Upper lobe of right lung (tissue), 1 donor: Measurements from ENCODE around the gene CLEC11A. TPM values are rescaled to one million over a fixed set of nuclear protein-coding genes. Genes with fewer than 3 reads are reported as not detected.

Experiments
- ATAC-seq: fragments of 200-7000 bp; cut with Tn5 transposase; one replicate; pipeline ENCODE4 v1.9.1; 2020; ENCODE audit warnings: mild to moderate bottlenecking, moderate library complexity
- DNase-seq: peaks from one replicate; pipeline ENCODE4 v3.0.0-alpha.2; 2020
- H3K27ac ChIP-seq: fragments of 200-600 bp; one replicate; pipeline ENCODE4 v1.8.0; 2022
- H3K27me3 ChIP-seq: fragments of 200-600 bp; one replicate; pipeline ENCODE4 v1.8.0; 2022; ENCODE audit warnings: mild to moderate bottlenecking
- H3K36me3 ChIP-seq: fragments of 200-600 bp; one replicate; pipeline ENCODE4 v1.8.0; 2022
- H3K4me1 ChIP-seq: fragments of 200-600 bp; one replicate; pipeline ENCODE4 v1.8.0; 2022
- H3K4me3 ChIP-seq: fragments of 200-600 bp; one replicate; pipeline ENCODE4 v1.8.0; 2022; ENCODE audit warnings: mild to moderate bottlenecking
- H3K9me3 ChIP-seq: fragments of 200-600 bp; one replicate; pipeline ENCODE4 v1.8.0; 2022
- CTCF ChIP-seq: fragments of 200-600 bp; IDR thresholded peaks from one replicate; pipeline ENCODE4 v1.8.0; 2022; ENCODE audit warnings: antibody characterized with exemption
- intact Hi-C: fragments of 100-400 bp; cut with DNase I; formaldehyde crosslinking; loops from one replicate; pipeline ENCODE4 v1.11.0; 2022
- total RNA-seq: library from RNA; stranded (reverse); fragmentation: NEBNext Ultra II Directional; extraction: Animal tissue kit (Norgen Biotek cat#: 25700); gene quantifications from one replicate; pipeline ENCODE4 v1.2.1, GENCODE V29; 2021
- donor health status: DM: no; HTN: yes; CAD: no; lungs with severe emphysema.

CLEC11A gene
- total RNA-seq, 1 donor from 2014 or later, result 13.3 TPM

- H3K36me3 ChIP-seq, result no peaks in the 10 kb centered on the region
- H3K27ac ChIP-seq, result no peak overlapping the region
- ATAC-seq, result no peak
- DNase-seq, result no peak
- H3K9me3 ChIP-seq, result no peaks in the 10 kb centered on the region
- intact Hi-C loops, result no loop called here
- no peaks in the 10 kb centered on the region for H3K4me1 ChIP-seq
- peaks cover 37% of the 10 kb centered on the region for H3K27me3 ChIP-seq
- no peak overlapping the region for H3K4me3 ChIP-seq
- TF ChIP-seq CTCF, result no peak
Observed at GRCh38 chr19:50716178-50717025, 6.8 kb upstream of the CLEC11A start.

- intact Hi-C loops, result no loop called here
- no peak for ATAC-seq
- H3K36me3 ChIP-seq, result no peaks in the 10 kb centered on the region
- no peaks in the 10 kb centered on the region for H3K9me3 ChIP-seq
- H3K4me1 ChIP-seq, result no peaks in the 10 kb centered on the region
- H3K27ac ChIP-seq, result no peak overlapping the region
- no peak for DNase-seq
- no peak for TF ChIP-seq CTCF
- H3K27me3 ChIP-seq, result peaks cover 31% of the 10 kb centered on the region
- no peak overlapping the region for H3K4me3 ChIP-seq
Observed at GRCh38 chr19:50717026-50717723, 6.0 kb upstream of the CLEC11A start.

GRCh38 chr19:50717891-50718254 lies 5.3 kb upstream of the CLEC11A start:
- no peaks in the 10 kb centered on the region for H3K4me1 ChIP-seq
- ATAC-seq (no peak), DNase-seq (no peak)
- H3K9me3 ChIP-seq, result no peaks in the 10 kb centered on the region
- H3K4me3 ChIP-seq, result no peak overlapping the region
- peaks cover 27% of the 10 kb centered on the region for H3K27me3 ChIP-seq
- no peak for TF ChIP-seq CTCF
- intact Hi-C loops, result no loop called here
- no peak overlapping the region for H3K27ac ChIP-seq
- no peaks in the 10 kb centered on the region for H3K36me3 ChIP-seq

- Histone ChIP-seq H3K36me3 (no peaks in the 10 kb centered on the region), H3K4me3 (peak overlapping the region; percentile 21), H3K27ac (no peak overlapping the region), H3K9me3 (no peaks in the 10 kb centered on the region), H3K27me3 (peaks cover 27% of the 10 kb centered on the region), H3K4me1 (no peaks in the 10 kb centered on the region)
- DNase-seq (no peak), ATAC-seq (no peak)
- intact Hi-C loops, result no loop called here
- TF ChIP-seq CTCF, result no peak
Observed at GRCh38 chr19:50718255-50719118, 4.7 kb upstream of the CLEC11A start.

- TF ChIP-seq CTCF, result no peak
- no peaks in the 10 kb centered on the region for H3K9me3 ChIP-seq
- H3K4me1 ChIP-seq, result no peaks in the 10 kb centered on the region
- H3K4me3 ChIP-seq, result peak overlapping the region; percentile 21
- intact Hi-C loops, result no loop called here
- no peaks in the 10 kb centered on the region for H3K36me3 ChIP-seq
- DNase-seq, result no peak
- ATAC-seq, result no peak
- no peak overlapping the region for H3K27ac ChIP-seq
- peaks cover 27% of the 10 kb centered on the region for H3K27me3 ChIP-seq
Observed at GRCh38 chr19:50719119-50719435, 4.1 kb upstream of the CLEC11A start.
